HG02938 (cell line): ENCODE data around the gene STK32B.
"Not testable (repeated sequence)": the region's sequence is repeated elsewhere in the genome, so short reads cannot be mapped to it uniquely, and the experiment has no call there.

Experiments
- ATAC-seq: cut with Tn5 transposase; IDR thresholded peaks from one replicate; pipeline ENCODE4 v1.9.1; 2021; ENCODE audit warnings: mild to moderate bottlenecking, moderate library complexity; ENCODE audit not compliant: unreplicated experiment

The STK32B gene

DNA sequence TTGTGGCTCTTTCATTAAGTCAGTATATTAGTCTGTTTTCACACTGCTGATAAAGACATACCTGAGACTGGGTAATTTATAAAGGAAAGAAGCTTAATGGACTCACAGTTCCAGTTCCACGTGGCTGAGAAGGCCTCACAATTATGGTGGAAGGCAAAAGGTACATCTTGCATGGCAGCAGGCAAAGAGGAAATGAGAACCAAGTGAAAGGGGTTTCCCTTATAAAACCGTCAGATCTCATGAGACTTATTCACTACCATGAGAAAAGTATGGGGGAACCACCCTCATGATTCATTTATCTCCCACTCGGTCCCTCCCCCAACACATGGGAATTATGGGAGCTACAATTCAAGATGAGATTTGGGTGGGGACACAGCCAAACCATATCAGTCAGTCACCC is 15.7 kb downstream of the STK32B start:
- ATAC-seq: not testable (repeated sequence)

DNA sequence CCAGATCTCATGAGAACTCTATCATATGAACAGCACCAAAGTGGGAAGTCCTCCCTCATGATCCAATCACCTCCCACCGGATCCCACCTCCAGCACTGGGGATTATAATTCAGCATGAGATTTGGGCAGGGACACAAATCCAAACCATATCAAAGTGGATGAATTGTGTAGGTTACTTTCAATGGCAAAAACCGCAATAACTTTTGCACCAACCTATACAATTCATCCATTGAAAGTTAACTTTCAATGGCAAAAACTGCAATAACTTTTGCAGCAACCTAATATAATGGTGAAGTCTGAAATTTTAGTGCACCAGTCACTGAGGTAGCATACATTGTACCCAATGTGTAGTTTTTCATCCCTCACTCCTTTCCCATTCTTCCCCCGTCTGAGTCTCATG is 16.6 kb downstream of the STK32B start:
- no peak for ATAC-seq

- ATAC-seq: no peak
Observed at GRCh38 chr4:5069901-5070300, 18.6 kb downstream of the STK32B start.

GRCh38 chr4:5072948-5073347 is 21.7 kb downstream of the STK32B start:
- no peak for ATAC-seq

GRCh38 chr4:5078009-5078408 is 26.7 kb downstream of the STK32B start:
- no peak for ATAC-seq

GRCh38 chr4:5079581-5079980 is 28.3 kb downstream of the STK32B start:
- ATAC-seq: no peak

- ATAC-seq: no peak
Observed at GRCh38 chr4:5081441-5081999, 30.2 kb downstream of the STK32B start.

- no peak for ATAC-seq
Observed at GRCh38 chr4:5082376-5082775, 31.1 kb downstream of the STK32B start.

- ATAC-seq: no peak
Observed at GRCh38 chr4:5084911-5085475, 33.7 kb downstream of the STK32B start.

DNA sequence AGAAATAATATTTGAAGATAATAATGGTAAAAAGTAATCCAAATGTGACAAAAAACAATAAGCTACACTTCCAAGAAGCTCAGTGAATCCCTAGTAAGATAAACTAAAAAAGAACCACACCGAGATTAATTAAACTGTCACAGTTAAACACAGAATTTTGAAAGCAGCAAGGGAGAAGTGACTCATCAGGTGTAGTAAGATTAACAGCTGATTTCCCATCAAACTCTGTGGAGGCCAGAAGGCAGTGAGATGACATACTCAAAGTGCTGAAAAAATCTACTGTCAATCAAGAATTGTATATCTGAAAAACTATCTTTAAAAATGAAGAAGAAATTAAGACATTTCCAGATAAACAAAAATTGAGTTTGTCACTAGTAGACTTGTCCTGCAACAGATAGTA is 35.3 kb downstream of the STK32B start:
- no peak for ATAC-seq

DNA sequence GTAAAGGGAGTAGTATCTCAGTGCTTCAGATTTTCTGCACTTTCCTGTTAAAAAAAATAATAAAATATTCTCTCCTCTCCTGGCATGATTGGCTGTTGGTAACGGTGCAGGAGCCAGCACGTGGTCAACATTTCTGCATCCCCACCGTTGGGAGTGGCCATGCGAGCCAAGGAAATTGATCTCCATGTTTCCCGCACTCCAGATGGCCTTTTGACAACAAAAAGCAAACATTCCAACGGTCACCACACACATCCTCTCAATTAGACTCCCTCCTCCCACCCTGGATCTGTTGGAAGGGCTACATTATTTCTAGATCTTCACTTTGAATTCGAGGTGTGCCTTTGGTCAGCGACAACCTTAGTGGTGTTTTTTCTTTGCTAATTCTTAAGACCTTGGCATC is 45.0 kb downstream of the STK32B start:
- ATAC-seq: no peak

GRCh38 chr4:5098176-5098575 is 46.9 kb downstream of the STK32B start:
- ATAC-seq: no peak

GRCh38 chr4:5100336-5100735 is 49.1 kb downstream of the STK32B start:
- no peak for ATAC-seq

GRCh38 chr4:5100986-5101385 is 49.7 kb downstream of the STK32B start:
- no peak for ATAC-seq

- ATAC-seq: no peak
Observed at GRCh38 chr4:5101571-5101970, 50.3 kb downstream of the STK32B start.

DNA sequence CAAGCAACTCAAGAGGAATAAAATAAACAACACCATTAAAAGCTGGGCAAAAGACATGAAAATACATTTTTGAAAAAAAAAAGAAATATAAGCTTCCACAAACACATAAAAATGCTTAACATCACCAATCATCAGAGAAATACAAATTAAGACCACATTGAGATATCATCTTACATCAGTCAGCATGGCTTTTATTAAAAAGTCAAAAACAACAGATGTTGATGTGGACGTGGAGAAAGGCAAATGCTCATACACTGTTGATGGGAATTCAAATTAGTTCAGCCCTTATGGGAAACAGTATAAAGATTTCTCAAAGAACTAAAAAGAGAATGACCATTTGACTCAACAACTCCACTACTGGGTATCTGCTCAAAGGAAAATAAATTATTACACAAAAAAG is 59.6 kb downstream of the STK32B start:
- ATAC-seq: no peak

GRCh38 chr4:5112333-5113095 is 61.2 kb downstream of the STK32B start:
- no peak for ATAC-seq

DNA sequence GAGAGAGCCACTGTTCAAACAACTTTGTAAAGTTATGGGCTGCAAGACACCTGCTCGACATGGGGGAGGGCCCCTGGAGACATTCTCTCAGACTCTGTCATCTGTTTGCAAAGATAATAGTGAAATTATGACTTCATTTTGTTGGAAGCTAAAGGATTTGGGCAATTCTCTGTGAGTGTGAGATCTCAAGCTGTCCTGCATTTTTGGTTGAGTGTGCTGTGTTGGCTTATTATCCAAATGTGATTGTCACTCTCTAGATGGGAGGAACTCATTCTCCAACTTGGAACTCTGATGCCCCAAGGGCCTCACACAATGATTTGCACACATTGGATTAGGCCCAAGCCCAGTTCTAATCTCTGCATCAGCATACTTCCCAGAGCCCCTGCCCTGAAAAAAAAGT is 63.7 kb downstream of the STK32B start:
- ATAC-seq: no peak

DNA sequence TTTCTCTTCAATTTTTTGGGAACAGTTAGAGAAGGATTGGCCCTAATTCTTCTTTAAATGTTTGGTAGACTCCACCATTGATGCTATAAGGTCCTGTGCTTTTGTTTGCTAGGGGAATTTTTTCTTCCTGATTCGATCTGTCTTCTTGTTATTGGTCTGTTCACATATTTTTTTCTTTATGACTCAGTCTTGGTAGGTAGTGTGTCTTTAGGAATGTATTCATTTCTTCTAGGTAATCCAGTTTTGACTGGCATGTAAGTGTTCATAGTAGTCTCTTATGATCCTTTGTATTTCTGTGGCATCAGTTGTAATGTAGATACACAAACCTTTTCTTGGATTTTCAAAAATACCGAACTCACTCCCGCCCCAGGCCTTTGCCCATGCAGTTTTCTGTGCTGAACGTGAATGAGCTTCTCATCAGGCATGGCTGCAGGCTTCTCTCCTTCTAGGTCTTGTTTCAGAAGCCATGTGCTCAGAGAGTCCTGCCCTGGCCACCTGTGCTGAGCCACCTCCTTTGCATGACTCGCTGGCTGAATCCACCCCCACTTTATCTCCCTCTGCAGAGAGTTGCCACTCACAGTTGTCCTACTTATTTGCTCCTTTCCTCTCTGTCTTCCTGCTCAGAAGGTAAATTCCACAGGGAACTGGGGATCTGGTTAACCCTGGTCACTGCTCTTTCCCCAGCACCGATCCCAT is 67.0 kb downstream of the STK32B start:
- no peak for ATAC-seq

DNA sequence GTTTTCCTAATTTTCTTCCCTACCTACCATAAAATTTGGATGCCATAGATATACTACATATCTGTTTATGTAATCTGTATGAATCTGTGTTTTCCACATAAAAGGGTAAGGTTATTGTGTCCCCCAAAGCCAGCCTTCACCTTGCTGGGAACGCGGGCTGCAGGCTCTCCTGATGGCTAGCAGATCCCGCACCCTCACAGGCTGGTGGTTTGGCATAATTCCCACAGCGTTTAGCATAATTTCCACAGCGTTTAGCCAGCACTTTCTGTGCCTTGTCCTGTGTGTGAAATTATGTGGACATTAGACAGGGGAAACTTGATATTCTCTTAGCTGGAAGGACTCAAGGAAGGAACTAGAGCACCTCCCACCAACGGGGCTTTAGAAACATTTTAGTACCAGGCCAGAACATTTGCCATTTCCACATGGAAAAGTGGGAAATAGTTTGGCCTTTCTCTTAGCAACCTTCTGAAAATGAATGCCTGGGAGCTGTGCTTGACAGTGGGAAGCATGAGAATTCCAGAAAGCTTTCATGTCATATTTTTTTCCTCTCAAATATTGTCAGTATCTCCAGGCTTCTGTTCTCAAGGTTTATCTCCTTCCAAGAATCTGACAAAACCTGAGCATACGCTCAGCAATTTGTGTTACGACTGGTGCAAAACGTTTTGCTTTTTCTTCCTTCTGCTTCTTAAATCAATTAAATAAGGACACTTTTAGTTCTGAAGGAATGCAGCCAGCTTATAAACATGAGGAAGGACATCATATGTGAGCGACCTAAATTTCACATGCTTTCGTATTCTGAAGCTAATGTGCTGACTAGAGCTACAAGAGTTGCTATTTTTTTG is 67.9 kb downstream of the STK32B start:
- ATAC-seq: no peak

GRCh38 chr4:5120067-5120466 is 68.8 kb downstream of the STK32B start:
- ATAC-seq: no peak
